Keratinocyte (primary cell): Measurements from ENCODE around the gene RASL10A. TPM values are rescaled to one million over a fixed set of nuclear protein-coding genes. Genes with fewer than 3 reads are reported as not detected.
A peak's percentile ranks its signal among the peaks of the same experiment; 100 is the strongest.

Experiments used
- DNase-seq: peaks from one replicate; pipeline ENCODE4 v3.0.0-alpha.2; 2011; ENCODE audit warnings: low read depth, missing footprints, low spot score
- FAIRE-seq: peaks from 2 replicates; lab custom pipeline; 2011; peaks lifted over from hg19 to GRCh38; lab: Jason Lieb, UNC
- H2AFZ ChIP-seq: 2 replicates; pipeline ENCODE4 v1.6.0; 2012; ENCODE audit warnings: low read length, control low read depth, inconsistent platforms; ENCODE audit not compliant: control insufficient read depth
- H3K27ac ChIP-seq: 2 replicates; pipeline ENCODE4 v1.5.1; 2011; ENCODE audit warnings: low read length; ENCODE audit not compliant: control insufficient read depth, insufficient read depth
- H3K27me3 ChIP-seq: 3 replicates; pipeline ENCODE4 v1.6.0; 2011; ENCODE audit warnings: low read length; ENCODE audit not compliant: control insufficient read depth, insufficient read depth; ENCODE audit errors: extremely low read depth
- H3K36me3 ChIP-seq, 2 experiments: 2 replicates in 1 of 2; 3 replicates in 1 of 2; pipeline ENCODE4 v1.5.1; 2011; ENCODE audit warnings: low read length in 2 of 2, mild to moderate bottlenecking in 1 of 2; ENCODE audit not compliant: control insufficient read depth in 2 of 2, insufficient read depth in 2 of 2; ENCODE audit errors: extremely low read depth in 1 of 2
- H3K4me1 ChIP-seq: 3 replicates; pipeline ENCODE4 v1.5.1; 2011; ENCODE audit warnings: low read length; ENCODE audit not compliant: control insufficient read depth, insufficient read depth; ENCODE audit errors: extremely low read depth
- H3K4me2 ChIP-seq: 3 replicates; pipeline ENCODE4 v1.6.0; 2011; ENCODE audit warnings: low read depth, low read length; ENCODE audit not compliant: control insufficient read depth, insufficient read depth; ENCODE audit errors: extremely low read depth
- H3K4me3 ChIP-seq, 3 experiments: fragments of 200-600 bp in 1 of 3; sonication (generic) in 1 of 3; 2 replicates in 2 of 3; 3 replicates in 1 of 3; pipeline ENCODE4 v1.5.1; 2011 to 2016; ENCODE audit warnings: low read length in 3 of 3, mild to moderate bottlenecking in 3 of 3, control low read depth in 2 of 3, inconsistent platforms in 1 of 3, low read depth in 1 of 3, mixed read lengths in 1 of 3, mixed run types in 1 of 3, moderate library complexity in 1 of 3; ENCODE audit not compliant: control insufficient read depth in 2 of 3, insufficient read depth in 2 of 3; ENCODE audit errors: extremely low read depth in 1 of 3
- H3K79me2 ChIP-seq: 2 replicates; pipeline ENCODE4 v1.6.0; 2012; ENCODE audit warnings: low read length; ENCODE audit not compliant: control insufficient read depth, insufficient read depth
- H3K9ac ChIP-seq: 3 replicates; pipeline ENCODE4 v1.6.0; 2011; ENCODE audit warnings: low read length; ENCODE audit not compliant: control insufficient read depth, insufficient read depth; ENCODE audit errors: extremely low read depth
- H3K9me1 ChIP-seq: 3 replicates; pipeline ENCODE4 v1.6.0; 2011; ENCODE audit warnings: low read length; ENCODE audit not compliant: control insufficient read depth, insufficient read depth; ENCODE audit errors: extremely low read depth
- H3K9me3 ChIP-seq: 2 replicates; pipeline ENCODE4 v1.5.1; 2012; ENCODE audit warnings: low read depth, low read length; ENCODE audit not compliant: control insufficient read depth
- H4K20me1 ChIP-seq: 3 replicates; pipeline ENCODE4 v1.6.0; 2011; ENCODE audit warnings: low read length; ENCODE audit not compliant: control insufficient read depth, insufficient read depth; ENCODE audit errors: extremely low read depth
- CTCF ChIP-seq, 3 experiments: IDR thresholded peaks in 1 of 3; conservative IDR thresholded peaks in 1 of 3; optimal IDR thresholded peaks in 1 of 3; 2 replicates in 2 of 3; 3 replicates in 1 of 3; pipeline versions ENCODE3 to v1.5.1; 2011; ENCODE audit warnings: low read length in 3 of 3, mild to moderate bottlenecking in 3 of 3, moderate library complexity in 2 of 3, control low read depth in 1 of 3, inconsistent platforms in 1 of 3; ENCODE audit not compliant: insufficient read depth in 2 of 3; ENCODE audit errors: extremely low read depth in 1 of 3
- EZH2 ChIP-seq: IDR thresholded peaks from one replicate; pipeline ENCODE4 v1.6.1; 2012; ENCODE audit warnings: inconsistent platforms, mild to moderate bottlenecking, low read length, moderate library complexity
- dilution Hi-C: fragments of 300-500 bp; cut with MboI; formaldehyde crosslinking; loops from one replicate; pipeline ENCODE4 v1.7.0; 2020; ENCODE audit warnings: low sequenced_read_pairs; ENCODE audit not compliant: extremely low pct_ligation_motif_present
- polyA plus RNA-seq, 5 experiments: library from polyadenylated mRNA; depleted of rRNA in 3 of 5; stranded (reverse) in 3 of 5; stranded (forward) in 1 of 5; unstranded in 1 of 5; fragments of >200 nt; gene quantifications; 1 replicate in 1 of 5; 2 replicates in 3 of 5; 3 replicates in 1 of 5; pipeline versions ENCODE4 v1.2.1 to v1.2.3, GENCODE V29; 2011 to 2012; ENCODE audit warnings: missing spikeins in 2 of 5, low read depth in 1 of 5, low replicate concordance in 1 of 5

Gene RASL10A
- polyA plus RNA-seq, 1 donor (not counting 4 experiments of a cell fraction or from before 2014, with no cell fraction given): not detected

GRCh38 chr22:29310065-29310862, 5.2 kb downstream of the RASL10A start:
- Histone ChIP-seq H3K4me1 (peaks cover 50% of the 10 kb centered on the region), H3K79me2 (peaks cover 24% of the 10 kb centered on the region), H3K9ac (peak overlapping the region; percentile 62), H3K9me1 (no peaks in the 10 kb centered on the region), H3K4me2 (peak overlapping the region; percentile 54), H3K9me3 (no peaks in the 10 kb centered on the region), H3K27ac (peak overlapping the region; percentile 76), H3K36me3 (peaks cover 5 to 20% of the 10 kb centered on the region in 2 experiments), H4K20me1 (peaks cover 7% of the 10 kb centered on the region), H3K27me3 (peaks cover 23% of the 10 kb centered on the region), H2AFZ (no peak overlapping the region), H3K4me3 (no peak overlapping the region)
- no peak for FAIRE-seq
- no peak for TF ChIP-seq EZH2
- TF ChIP-seq CTCF (optimal IDR thresholded peaks at IDR 0.05 in 1 of 3, IDR thresholded peaks at IDR 0.05 in 1 of 3, conservative IDR thresholded peaks at IDR 0.05 in 1 of 3; ENCODE audit: extremely low read depth in 1 of 3, insufficient read depth in 2 of 3, low read length in 3 of 3): no peak
- DNase-seq: no peak
- dilution Hi-C loops: no loop called here

- peaks cover 7% of the 10 kb centered on the region for H4K20me1 ChIP-seq
- peak overlapping the region; percentile 79 for H3K9ac ChIP-seq
- peaks cover 24% of the 10 kb centered on the region for H3K79me2 ChIP-seq
- H3K27me3 ChIP-seq: peaks cover 15% of the 10 kb centered on the region
- peaks cover 5 to 20% of the 10 kb centered on the region in 2 experiments for H3K36me3 ChIP-seq
- FAIRE-seq (no peak), DNase-seq (no peak)
- dilution Hi-C loops: no loop called here
- H3K9me1 ChIP-seq: no peaks in the 10 kb centered on the region
- no peak overlapping the region for H2AFZ ChIP-seq
- H3K4me3 ChIP-seq: peak overlapping the region; percentile 17 to 58 (median 46)
- peak overlapping the region; percentile 81 for H3K27ac ChIP-seq
- H3K4me2 ChIP-seq: peak overlapping the region; percentile 86
- peaks cover 47% of the 10 kb centered on the region for H3K4me1 ChIP-seq
- H3K9me3 ChIP-seq: no peaks in the 10 kb centered on the region
- TF ChIP-seq EZH2: no peak
- TF ChIP-seq CTCF (optimal IDR thresholded peaks at IDR 0.05 in 1 of 3, IDR thresholded peaks at IDR 0.05 in 1 of 3, conservative IDR thresholded peaks at IDR 0.05 in 1 of 3; ENCODE audit: extremely low read depth in 1 of 3, insufficient read depth in 2 of 3, low read length in 3 of 3): no peak
Measured at GRCh38 chr22:29309332-29310064, 6.0 kb downstream of the RASL10A start.
